GM23338 (cell line): ENCODE data around the gene ID3. TPM values are rescaled to one million over a fixed set of nuclear protein-coding genes. Genes with fewer than 3 reads are reported as not detected.
A peak's percentile ranks its signal among the peaks of the same experiment; 100 is the strongest.

ENCODE experiments used
- ATAC-seq: fragments of 200-7000 bp; cut with Tn5 transposase; 3 replicates; pipeline ENCODE4 v1.9.1; 2020
- DNase-seq: peaks from one replicate; pipeline ENCODE4 v3.0.0-alpha.2; 2015; ENCODE audit warnings: low spot score
- H2AFZ ChIP-seq: fragments of 200-600 bp; sonication (generic); 2 replicates; pipeline ENCODE4 v1.8.0; 2016; ENCODE audit warnings: antibody characterized with exemption, mild to moderate bottlenecking, moderate library complexity
- H3F3A ChIP-seq: fragments of 200-600 bp; sonication (generic); replicated peaks from 2 replicates; pipeline ENCODE4 v1.8.0; 2017; ENCODE audit warnings: antibody characterized with exemption, mixed run types, low read depth
- H3K27ac ChIP-seq: fragments of 200-600 bp; sonication (generic); 2 replicates; pipeline ENCODE4 v1.6.1; 2016; ENCODE audit warnings: low read depth
- H3K27me3 ChIP-seq: fragments of 200-600 bp; sonication (generic); 2 replicates; pipeline ENCODE4 v1.8.0; 2016; ENCODE audit warnings: mild to moderate bottlenecking, mixed run types, moderate library complexity; ENCODE audit not compliant: insufficient read depth
- H3K36me3 ChIP-seq: fragments of 200-600 bp; sonication (generic); 2 replicates; pipeline ENCODE4 v1.8.0; 2016; ENCODE audit warnings: mild to moderate bottlenecking; ENCODE audit not compliant: insufficient read depth
- H3K4me1 ChIP-seq: fragments of 200-600 bp; sonication (generic); 2 replicates; pipeline ENCODE4 v1.8.0; 2016; ENCODE audit warnings: mild to moderate bottlenecking, moderate library complexity; ENCODE audit not compliant: insufficient read depth
- H3K4me2 ChIP-seq: fragments of 200-600 bp; sonication (generic); 2 replicates; pipeline ENCODE4 v1.7.1; 2017; ENCODE audit warnings: mixed run types
- H3K4me3 ChIP-seq: fragments of 200-600 bp; sonication (generic); 2 replicates; pipeline ENCODE4 v1.6.1; 2016; ENCODE audit warnings: mixed run types
- H3K79me2 ChIP-seq: fragments of 200-600 bp; sonication (generic); replicated peaks from 2 replicates; pipeline ENCODE4 v1.8.0; 2017; ENCODE audit warnings: mild to moderate bottlenecking; ENCODE audit not compliant: insufficient read depth
- H3K9me2 ChIP-seq: fragments of 200-600 bp; sonication (generic); 2 replicates; pipeline ENCODE4 v1.8.0; 2017; ENCODE audit not compliant: insufficient read depth
- H4K20me1 ChIP-seq: fragments of 200-600 bp; sonication (generic); replicated peaks from 2 replicates; pipeline ENCODE4 v1.8.0; 2017; ENCODE audit warnings: mild to moderate bottlenecking; ENCODE audit not compliant: insufficient read depth
- H3K27ac Mint-ChIP-seq: 2 replicates; pipeline ENCODE4 v1.8.0; 2020; ENCODE audit warnings: inconsistent platforms, mild to moderate bottlenecking, moderate library complexity, mixed read lengths
- H3K27me3 Mint-ChIP-seq: 3 replicates; pipeline ENCODE4 v1.8.0; 2022; ENCODE audit warnings: low read depth, mild to moderate bottlenecking, moderate library complexity, mixed read lengths, inconsistent platforms; ENCODE audit not compliant: insufficient read depth, poor library complexity
- H3K36me3 Mint-ChIP-seq: 3 replicates; pipeline ENCODE4 v1.8.0; 2021; ENCODE audit warnings: low read depth, mild to moderate bottlenecking, inconsistent platforms, moderate library complexity, mixed read lengths
- H3K4me1 Mint-ChIP-seq: 3 replicates; pipeline ENCODE4 v1.8.0; 2020; ENCODE audit warnings: mild to moderate bottlenecking, inconsistent platforms, mixed read lengths
- H3K4me3 Mint-ChIP-seq: 3 replicates; pipeline ENCODE4 v1.8.0; 2021; ENCODE audit warnings: moderate library complexity, mild to moderate bottlenecking, inconsistent platforms, mixed read lengths
- H3K9me3 Mint-ChIP-seq: 3 replicates; pipeline ENCODE4 v1.8.0; 2020; ENCODE audit warnings: moderate library complexity, mild to moderate bottlenecking, inconsistent platforms, mixed read lengths
- CREB1 ChIP-seq: fragments of 250-450 bp; sonication (Bioruptor Pico); IDR thresholded peaks from 2 replicates; pipeline ENCODE4 v1.5.0; 2020; ENCODE audit warnings: low read depth, mild to moderate bottlenecking, moderate library complexity
- CTCF ChIP-seq, 2 experiments: fragments of 200-600 bp in 1 of 2; sonication (generic) in 1 of 2; conservative IDR thresholded peaks; 2 replicates each; pipeline versions ENCODE4 v1.5.1 to v1.6.1; 2016 to 2017; ENCODE audit warnings: antibody characterized with exemption in 2 of 2, low read depth in 2 of 2, mild to moderate bottlenecking in 2 of 2, moderate library complexity in 1 of 2
- EZH2 ChIP-seq: fragments of 200-600 bp; sonication (generic); IDR thresholded peaks from one replicate; pipeline ENCODE4 v1.8.0; 2017; ENCODE audit warnings: antibody characterized with exemption, mild to moderate bottlenecking, low read depth; ENCODE audit not compliant: unreplicated experiment
- EZH2phosphoT487 ChIP-seq: fragments of 200-600 bp; sonication (generic); IDR thresholded peaks from one replicate; pipeline ENCODE4 v1.8.1; 2018; ENCODE audit warnings: antibody characterized with exemption; ENCODE audit not compliant: unreplicated experiment
- JUNB ChIP-seq: IDR thresholded peaks from one replicate; pipeline ENCODE4 v1.6.1; 2016; ENCODE audit warnings: antibody characterized with exemption; ENCODE audit not compliant: unreplicated experiment
- NANOG ChIP-seq: IDR thresholded peaks from 2 replicates; pipeline ENCODE4 v1.6.1; 2016; ENCODE audit warnings: antibody characterized with exemption, borderline replicate concordance
- POLR2AphosphoS5 ChIP-seq: IDR thresholded peaks from 2 replicates; pipeline ENCODE4 v1.6.1; 2016; ENCODE audit warnings: antibody characterized with exemption, low read depth
- REST ChIP-seq: IDR thresholded peaks from one replicate; pipeline ENCODE4 v1.6.1; 2018; ENCODE audit warnings: antibody characterized with exemption; ENCODE audit not compliant: unreplicated experiment
- STAT1 ChIP-seq: IDR thresholded peaks from one replicate; pipeline ENCODE4 v1.6.1; 2016; ENCODE audit warnings: antibody characterized with exemption; ENCODE audit not compliant: unreplicated experiment
- ZNF331 ChIP-seq: fragments of 250-450 bp; sonication (Bioruptor Pico); IDR thresholded peaks from 2 replicates; pipeline ENCODE4 v1.5.0; 2020; ENCODE audit warnings: low read depth, mild to moderate bottlenecking, moderate library complexity
- polyA plus RNA-seq: library from polyadenylated mRNA; unstranded; fragments of >200 nt; fragmentation: Nextera tagmentation; extraction: Ambion mirVana; gene quantifications from 2 replicates; pipeline ENCODE4 v1.2.1, GENCODE V29; 2016
- total RNA-seq: library from RNA; depleted of rRNA; stranded (reverse); fragments of >200 nt; shearing (Covaris generic); gene quantifications from 2 replicates; pipeline ENCODE4 v1.2.3, GENCODE V29; 2014
- TF ChIP-seq, protein P1 (sequence below): IDR thresholded peaks from 2 replicates; pipeline ENCODE4 v1.6.1; 2016; ENCODE audit warnings: antibody characterized with exemption

ID3 gene
- total and polyA plus RNA-seq, 2 experiments from 2014 or later = 164 to 345 TPM

GRCh38 chr1:23598424-23598823, 39.1 kb upstream of the ID3 start (continued):
- peak; percentile 32 for TF ChIP-seq REST

DNA sequence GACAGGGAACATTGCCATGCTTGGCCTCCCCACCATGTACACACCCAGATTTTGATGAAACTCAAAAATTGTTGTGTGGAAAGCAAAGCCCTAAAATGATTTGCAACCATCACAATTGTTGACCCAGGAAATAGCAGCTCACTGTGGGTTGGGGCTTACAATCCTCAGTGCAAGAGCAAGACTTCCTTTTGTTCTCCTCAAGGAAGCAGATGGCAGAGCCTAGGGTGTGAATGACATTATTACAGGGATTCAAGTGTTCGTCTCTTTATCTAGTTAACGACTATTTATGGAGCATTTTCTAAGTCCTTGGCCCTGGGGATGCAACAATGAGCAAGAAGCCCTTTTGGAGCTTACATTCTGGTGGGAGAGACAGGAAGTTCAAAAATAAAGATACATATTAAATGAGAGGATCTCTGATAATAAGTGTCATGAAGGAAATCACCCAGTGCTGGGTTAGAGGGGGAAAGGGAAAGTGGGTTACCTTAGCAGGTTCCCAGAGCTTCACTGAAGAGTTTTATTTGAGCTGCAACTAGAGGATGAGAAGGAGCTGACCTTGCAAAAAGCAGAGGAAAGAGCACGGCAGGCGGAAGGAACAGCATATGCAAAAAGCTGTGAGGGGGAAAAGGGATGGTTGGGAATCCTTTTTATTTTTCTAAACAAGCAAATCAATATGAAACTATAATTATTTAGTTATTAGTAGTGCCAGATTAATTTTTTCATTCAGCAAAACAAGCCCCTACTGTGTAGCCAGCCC, 38.5 kb upstream of the ID3 start:
- Histone ChIP-seq H3K4me3 (peak overlapping the region; percentile 18; the same call in 1 of the 2 replicates), H3K4me1 (peaks cover 59% of the 10 kb centered on the region), H3K79me2 (no peaks in the 10 kb centered on the region), H4K20me1 (no peaks in the 10 kb centered on the region), H3K27me3 (no peaks in the 10 kb centered on the region), H3K9me2 (0 out of 2 replicates have a peak, but pooled peaks cover 7% of the 10 kb centered on the region), H2AFZ (no peak overlapping the region), H3K4me2 (peak overlapping the region; percentile 64), H3K36me3 (no peaks in the 10 kb centered on the region), H3K27ac (peak overlapping the region; percentile 98), H3F3A (peaks cover 38% of the 10 kb centered on the region)
- Mint-ChIP-seq H3K27ac (peak overlapping the region; percentile 95), H3K27me3 (peaks cover 16% of the 10 kb centered on the region), H3K9me3 (no peaks in the 10 kb centered on the region), H3K36me3 (no peaks in the 10 kb centered on the region; the same call in 2 of the 3 replicates), H3K4me1 (peaks cover 69% of the 10 kb centered on the region), H3K4me3 (peak overlapping the region; percentile 37)
- peak; percentile 20 for ATAC-seq
- peak; percentile 56 for DNase-seq
- no peak for TF ChIP-seq ZNF331
- no peak for TF ChIP-seq CREB1 (CRISPR knock-in tag)
- TF ChIP-seq NANOG = no peak
- TF ChIP-seq CTCF (conservative IDR thresholded peaks at IDR 0.05; ENCODE audit: low read depth in 2 of 2) = no peak
- TF ChIP-seq REST = no peak
- TF ChIP-seq EZH2 = no peak
- TF ChIP-seq JUNB = no peak
- TF ChIP-seq POLR2AphosphoS5 = no peak
- TF ChIP-seq STAT1 = no peak
- TF ChIP-seq, protein P1, sequence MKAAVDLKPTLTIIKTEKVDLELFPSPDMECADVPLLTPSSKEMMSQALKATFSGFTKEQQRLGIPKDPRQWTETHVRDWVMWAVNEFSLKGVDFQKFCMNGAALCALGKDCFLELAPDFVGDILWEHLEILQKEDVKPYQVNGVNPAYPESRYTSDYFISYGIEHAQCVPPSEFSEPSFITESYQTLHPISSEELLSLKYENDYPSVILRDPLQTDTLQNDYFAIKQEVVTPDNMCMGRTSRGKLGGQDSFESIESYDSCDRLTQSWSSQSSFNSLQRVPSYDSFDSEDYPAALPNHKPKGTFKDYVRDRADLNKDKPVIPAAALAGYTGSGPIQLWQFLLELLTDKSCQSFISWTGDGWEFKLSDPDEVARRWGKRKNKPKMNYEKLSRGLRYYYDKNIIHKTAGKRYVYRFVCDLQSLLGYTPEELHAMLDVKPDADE = no peak
- no peak for TF ChIP-seq EZH2phosphoT487
